ENCODE results near the gene C20orf204.
"Not testable (repeated sequence)": the region's sequence is repeated elsewhere in the genome, so short reads cannot be mapped to it uniquely, and the experiment has no call there.

The C20orf204 gene

DNA sequence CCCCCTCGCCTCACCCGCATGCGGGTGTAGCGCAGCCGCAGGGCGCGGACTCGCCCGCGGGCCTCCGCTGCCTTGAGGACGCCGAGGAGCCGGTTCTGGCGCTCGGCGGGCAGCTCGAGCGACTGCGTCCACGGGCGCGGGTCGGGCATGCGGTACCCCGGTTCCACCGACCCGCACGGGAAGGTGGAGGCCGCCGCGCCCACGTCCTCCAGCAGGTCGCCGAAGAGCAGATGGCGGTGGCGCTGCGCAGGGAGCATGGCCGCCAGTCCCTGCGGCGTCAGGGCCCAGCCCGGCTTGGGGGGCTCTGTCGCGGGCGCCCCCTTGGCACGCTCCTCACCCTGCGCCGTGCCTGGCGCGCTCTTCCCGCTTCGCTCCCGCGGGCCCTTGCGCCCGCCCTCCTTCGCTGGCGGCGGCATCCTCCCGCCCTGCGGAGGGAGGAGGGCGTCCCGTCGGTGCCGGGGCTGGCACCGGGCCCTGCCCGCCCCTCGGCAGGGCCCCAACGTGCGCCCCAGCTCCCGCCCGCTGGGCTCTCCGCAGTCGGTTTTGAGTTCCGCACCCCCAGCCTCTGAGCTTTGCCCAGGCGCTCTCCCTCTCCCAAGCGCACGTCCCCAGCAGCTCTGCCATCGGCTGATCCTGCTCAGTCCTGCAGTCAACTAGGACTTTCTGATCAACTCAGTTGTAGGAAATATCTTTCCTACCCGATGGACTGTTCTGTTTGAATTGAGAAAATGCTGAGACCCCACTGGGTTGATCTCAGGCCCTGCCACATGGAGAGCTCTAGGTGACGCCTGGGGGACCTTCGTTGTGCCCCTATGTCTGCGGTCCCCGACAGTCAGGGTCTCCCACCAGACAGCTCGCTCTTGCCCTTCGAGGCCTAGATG lies 48.1 kb downstream of the C20orf204 start, which contains the start of gene LKAAEAR1:
Gene LKAAEAR1 (minus strand): TSS at position 595 of the 881 bp plus-strand sequence. CDS start 179 bp downstream, at position 416.
- no peak for DNase-seq (ENCODE audit: low read depth)

GRCh38 chr20:64084685-64085152 lies 48.7 kb downstream of the C20orf204 start:
- DNase-seq (ENCODE audit: low read depth): no peak

DNA sequence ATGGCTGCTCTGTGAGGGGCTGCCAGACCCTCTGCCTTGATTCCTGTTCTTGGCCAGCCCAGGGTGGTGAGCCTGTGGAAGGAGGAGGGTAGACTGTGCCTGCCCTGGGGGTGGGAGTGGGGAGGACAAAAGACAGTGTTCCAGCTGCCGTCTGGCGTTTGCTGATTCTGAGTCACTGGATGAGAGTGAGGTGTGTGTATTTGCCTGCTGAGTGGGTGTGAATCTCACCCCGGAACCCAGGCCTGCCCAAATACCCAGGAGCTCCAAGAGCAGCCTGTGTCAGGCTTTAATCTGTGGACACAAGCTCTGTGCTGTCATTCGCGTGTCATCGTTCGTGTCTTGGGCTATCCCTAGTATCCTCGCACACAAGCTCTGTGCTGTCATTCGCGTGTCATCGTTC lies 50.8 kb downstream of the C20orf204 start:
- no peak for DNase-seq (ENCODE audit: low read depth)

DNA sequence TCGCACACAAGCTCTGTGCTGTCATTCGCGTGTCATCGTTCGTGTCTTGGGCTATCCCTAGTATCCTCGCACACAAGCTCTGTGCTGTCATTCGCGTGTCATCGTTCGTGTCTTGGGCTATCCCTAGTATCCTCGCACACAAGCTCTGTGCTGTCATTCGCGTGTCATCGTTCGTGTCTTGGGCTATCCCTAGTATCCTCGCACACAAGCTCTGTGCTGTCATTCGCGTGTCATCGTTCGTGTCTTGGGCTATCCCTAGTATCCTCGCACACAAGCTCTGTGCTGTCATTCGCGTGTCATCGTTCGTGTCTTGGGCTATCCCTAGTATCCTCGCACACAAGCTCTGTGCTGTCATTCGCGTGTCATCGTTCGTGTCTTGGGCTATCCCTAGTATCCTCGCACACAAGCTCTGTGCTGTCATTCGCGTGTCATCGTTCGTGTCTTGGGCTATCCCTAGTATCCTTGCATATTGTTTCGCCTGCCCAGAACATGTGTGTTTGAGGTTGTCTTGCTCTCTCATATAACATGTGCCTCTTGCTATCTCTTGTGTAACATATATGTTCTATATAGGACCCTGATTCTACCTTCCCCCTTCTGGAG lies 51.3 kb downstream of the C20orf204 start:
- DNase-seq (ENCODE audit: low read depth): not testable (repeated sequence)

- DNase-seq (ENCODE audit: low read depth): not testable (repeated sequence)
Measured at GRCh38 chr20:64088586-64088985, 52.6 kb downstream of the C20orf204 start.
